NCI-H1436 treated with DMSO at 0.1 percent for 48 hours (cell line): ENCODE data around the gene SYNRG.
"Not testable (repeated sequence)": the region's sequence is repeated elsewhere in the genome, so short reads cannot be mapped to it uniquely, and the experiment has no call there.

Source experiments
- DNase-seq: peaks from one replicate; lab custom pipeline; 2025; lab: John Stamatoyannopoulos, UW

Gene SYNRG, protein sequence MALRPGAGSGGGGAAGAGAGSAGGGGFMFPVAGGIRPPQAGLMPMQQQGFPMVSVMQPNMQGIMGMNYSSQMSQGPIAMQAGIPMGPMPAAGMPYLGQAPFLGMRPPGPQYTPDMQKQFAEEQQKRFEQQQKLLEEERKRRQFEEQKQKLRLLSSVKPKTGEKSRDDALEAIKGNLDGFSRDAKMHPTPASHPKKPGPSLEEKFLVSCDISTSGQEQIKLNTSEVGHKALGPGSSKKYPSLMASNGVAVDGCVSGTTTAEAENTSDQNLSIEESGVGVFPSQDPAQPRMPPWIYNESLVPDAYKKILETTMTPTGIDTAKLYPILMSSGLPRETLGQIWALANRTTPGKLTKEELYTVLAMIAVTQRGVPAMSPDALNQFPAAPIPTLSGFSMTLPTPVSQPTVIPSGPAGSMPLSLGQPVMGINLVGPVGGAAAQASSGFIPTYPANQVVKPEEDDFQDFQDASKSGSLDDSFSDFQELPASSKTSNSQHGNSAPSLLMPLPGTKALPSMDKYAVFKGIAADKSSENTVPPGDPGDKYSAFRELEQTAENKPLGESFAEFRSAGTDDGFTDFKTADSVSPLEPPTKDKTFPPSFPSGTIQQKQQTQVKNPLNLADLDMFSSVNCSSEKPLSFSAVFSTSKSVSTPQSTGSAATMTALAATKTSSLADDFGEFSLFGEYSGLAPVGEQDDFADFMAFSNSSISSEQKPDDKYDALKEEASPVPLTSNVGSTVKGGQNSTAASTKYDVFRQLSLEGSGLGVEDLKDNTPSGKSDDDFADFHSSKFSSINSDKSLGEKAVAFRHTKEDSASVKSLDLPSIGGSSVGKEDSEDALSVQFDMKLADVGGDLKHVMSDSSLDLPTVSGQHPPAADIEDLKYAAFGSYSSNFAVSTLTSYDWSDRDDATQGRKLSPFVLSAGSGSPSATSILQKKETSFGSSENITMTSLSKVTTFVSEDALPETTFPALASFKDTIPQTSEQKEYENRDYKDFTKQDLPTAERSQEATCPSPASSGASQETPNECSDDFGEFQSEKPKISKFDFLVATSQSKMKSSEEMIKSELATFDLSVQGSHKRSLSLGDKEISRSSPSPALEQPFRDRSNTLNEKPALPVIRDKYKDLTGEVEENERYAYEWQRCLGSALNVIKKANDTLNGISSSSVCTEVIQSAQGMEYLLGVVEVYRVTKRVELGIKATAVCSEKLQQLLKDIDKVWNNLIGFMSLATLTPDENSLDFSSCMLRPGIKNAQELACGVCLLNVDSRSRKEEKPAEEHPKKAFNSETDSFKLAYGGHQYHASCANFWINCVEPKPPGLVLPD (N-terminal part only)

DNA sequence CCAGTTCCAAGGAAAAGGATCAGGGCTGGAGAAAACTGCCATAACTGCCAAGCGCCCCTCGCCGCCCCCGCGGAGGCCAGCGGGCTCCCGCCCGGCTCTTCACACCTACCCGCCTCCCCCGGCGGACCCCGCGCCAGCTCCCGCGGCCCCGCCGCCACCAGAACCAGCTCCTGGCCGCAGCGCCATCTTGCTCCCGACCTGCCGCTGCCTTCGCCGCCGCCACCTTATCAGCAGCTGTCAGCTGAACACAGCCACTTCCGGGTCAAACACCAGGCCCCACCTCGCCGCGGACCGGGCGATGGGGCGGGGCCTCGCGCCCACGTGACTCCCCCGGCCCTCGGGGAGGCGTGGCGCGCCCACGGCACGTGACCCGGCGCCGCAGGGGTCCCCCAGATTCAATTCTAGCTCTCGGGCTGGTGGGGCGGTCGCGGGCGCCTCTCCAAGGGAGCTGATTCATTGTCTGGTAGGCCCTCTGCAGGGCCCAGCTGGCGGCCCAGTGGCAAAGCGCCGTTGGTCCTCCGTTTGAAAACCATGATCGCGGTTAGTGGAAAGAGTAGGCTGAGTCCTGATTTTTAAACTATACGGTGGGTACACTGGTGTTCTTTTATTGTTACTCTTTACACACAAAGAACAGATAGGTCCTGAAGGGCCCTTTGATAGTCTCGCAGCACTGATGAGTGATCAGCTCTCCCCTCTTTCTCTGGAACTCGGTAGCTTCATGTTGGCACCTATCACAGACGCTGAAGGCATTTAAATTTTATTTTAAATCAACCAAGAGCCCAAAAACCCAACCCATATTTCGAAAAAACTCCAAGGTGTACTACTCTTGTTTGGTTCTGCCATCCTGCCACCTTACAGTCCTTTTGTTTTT is at the start of gene SYNRG:
Gene SYNRG (minus strand): TSS at position 249 of the 871 bp plus-strand sequence. CDS start 63 bp downstream, at position 186.
- peak; percentile 87 for DNase-seq

DNA sequence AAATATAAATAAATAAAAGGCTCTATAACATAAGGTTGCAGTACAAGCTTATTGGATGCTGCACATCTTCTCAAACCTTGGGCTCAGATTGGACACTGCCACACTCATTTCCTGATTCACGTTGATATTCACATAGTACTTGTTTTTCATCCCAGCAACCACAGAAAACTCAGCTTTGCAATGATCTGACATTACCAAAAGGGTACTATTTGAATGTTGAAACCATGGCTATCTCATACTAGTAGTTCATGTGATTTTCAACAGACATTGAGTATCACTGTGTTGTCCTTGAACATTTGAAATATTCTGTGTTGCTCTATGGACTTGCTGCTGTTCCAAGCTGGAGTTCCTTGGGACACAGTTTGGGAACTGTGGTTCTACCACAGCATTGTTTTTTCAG is 48.0 kb upstream of the SYNRG start:
- DNase-seq: no peak

DNA sequence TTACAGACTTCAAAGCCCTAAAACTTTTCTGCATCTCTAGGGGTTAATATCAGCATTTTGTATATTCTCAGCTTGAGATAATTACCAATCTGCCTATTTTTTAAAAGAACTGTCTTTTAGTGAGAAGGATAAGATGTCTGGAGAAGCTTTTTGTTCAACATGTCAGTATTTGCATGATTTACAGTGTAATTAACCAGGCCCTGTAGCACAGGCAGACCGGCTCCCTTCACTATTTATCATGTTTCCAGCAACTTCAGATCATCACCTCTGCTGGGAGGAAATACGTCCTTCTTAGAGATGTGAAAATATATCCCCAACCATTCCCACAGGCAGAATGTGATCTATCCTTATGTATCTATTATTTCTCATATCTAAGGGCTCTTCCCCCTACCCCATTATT is 42.6 kb upstream of the SYNRG start:
- DNase-seq: no peak

DNA sequence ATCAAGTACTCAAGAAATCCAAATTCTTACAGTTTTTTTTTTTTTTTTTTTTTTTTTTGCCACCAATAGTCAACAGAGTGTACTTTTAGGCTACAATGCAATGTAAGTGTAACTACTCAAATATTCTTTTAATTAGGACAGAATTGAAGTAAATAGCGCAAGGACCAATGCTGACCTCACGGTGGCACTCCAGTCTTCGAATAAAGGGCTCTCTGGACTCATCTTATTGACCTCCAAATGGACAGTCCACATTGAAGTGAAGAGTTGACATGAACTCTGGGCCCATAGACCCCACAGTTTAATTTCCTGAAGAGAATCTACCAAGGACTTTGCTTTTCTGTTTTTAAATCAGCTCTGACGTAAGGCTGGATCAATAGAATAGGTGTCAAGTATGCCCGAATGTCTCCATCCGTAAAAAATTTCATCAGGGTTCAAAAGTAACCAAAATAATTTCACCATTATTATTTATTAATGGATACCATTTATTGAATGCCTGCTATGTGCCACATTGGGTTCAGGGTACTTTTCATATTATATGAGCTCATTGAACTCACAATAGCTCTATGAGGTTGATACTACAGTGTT is 41.3 kb upstream of the SYNRG start:
- DNase-seq: no peak

DNA sequence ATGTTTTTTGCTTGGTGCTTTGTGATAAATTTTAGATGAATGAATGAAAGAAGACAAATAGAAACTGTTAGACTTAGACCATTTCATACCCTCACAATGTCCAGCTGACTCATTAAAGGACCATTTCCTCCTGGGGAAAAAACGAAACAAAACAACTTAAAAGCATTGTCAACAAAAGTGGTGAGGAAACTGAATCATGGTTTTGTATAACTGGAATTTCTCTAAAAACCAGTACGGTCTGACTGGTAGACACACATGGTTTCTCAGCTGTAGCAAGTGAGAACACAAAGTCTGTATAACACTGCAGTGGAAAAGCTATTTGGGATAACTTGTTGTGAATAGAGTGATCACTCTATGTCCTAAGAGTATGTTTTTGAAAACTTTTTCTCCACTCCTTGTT is 39.3 kb upstream of the SYNRG start:
- DNase-seq: no peak

DNA sequence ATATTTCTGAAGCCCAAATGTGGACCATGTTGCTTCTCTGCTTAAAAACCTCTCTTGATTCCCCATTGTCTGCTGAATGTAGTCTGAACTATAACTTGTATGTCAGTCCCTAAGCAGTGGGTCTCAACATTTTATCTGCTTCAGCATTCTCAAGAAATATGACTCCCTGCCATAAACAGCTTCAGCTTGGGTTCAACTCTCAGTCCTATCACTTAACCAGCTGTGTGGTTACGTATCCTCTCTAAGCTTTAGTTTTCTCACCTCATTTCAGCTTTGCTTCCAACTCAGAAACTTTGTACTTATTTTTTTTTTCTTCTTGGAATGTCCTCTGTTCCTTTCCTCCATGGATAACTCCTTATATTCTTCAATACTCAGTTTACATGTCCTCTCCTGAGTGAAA is 38.6 kb upstream of the SYNRG start:
- DNase-seq: no peak

DNA sequence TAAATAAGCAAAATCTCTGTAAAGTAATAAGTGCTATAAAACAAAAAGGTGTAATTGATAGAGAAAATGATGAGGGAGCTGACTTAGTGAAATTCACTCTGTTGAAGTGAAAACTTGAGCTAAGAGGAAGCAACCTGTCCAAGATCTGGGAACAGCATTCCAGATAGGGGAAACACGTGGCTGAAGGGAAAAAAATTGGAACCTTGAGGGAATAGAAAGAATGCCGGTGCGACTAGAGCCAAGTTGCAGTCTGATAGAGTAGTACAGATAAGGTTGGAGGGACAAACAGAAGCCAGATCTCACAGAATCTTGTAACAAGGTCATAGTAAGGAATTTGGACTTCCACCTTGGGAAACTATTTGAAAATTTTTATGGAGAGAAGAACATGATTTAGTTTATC is 34.7 kb upstream of the SYNRG start:
- DNase-seq: no peak

DNA sequence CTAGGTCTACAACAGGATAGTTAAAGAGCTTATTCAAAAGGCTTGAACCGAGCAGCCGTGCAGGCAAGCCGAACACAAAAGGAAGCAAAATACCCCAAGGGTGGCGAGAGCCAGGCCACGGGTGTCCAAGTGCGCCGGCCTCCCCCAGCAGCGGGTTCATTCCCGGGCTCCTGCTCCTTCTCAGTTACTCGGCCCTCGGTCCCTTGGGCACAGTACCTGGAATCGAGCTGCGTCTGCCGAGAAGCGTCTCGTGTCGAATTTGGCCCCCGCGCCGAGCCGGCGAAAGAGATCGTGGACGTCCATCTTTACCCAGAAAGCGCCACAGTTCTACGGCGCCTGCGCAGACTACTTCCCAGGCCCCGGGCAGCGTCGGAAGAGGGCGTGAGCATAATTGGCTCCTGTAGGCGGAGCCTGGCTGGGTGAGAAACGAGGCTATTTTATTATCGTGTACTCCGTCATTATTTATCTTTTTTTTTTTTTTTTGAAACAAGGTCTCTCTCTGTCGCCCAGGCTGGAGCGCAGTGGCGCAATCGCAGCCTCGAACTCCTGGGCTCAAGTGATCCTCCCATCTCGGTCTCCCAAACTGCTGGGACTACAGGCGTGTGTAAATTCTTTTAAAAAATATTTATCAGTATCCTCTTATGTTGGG is 34.0 kb upstream of the SYNRG start, which contains the start of gene DDX52:
Gene DDX52 (minus strand): TSS at position 329 of the 649 bp plus-strand sequence. CDS start 26 bp downstream, at position 303.
- DNase-seq: peak; percentile 50

DNA sequence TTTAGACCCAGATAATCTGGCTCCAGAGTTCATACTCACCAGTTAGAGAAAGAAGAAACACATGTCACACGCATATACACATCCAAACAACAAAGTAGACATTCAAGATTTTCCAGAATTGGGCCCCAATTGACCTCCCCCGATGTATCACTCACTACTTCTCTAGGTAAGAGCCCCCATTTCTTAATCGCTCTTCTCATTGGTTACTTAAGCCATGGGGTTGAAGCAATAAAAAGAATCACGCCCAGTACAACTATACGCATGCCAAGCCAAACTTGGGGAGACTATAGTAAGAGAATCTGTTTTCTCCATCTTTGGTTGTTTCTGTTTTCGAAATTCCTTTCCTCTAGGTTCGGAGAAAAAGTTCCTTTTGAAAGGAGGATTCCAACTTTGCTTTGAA is 33.5 kb upstream of the SYNRG start:
- no peak for DNase-seq

DNA sequence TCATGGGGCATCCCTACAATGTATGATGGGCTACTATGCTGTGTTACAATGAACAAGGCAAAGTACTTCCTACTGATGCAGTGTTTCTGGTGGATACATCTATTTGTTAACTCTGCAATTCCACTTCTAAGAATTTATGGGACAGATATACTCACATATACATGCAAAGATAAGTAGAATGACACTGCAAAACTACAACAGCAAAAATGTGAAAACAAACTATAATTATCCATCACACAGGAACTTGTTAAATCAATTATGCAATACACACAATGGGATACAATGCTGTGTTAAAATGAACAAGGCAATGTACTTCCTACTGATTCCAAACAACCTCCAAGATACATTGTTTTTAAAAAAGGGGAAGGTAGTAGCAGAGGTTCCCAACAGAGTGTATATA is 30.8 kb upstream of the SYNRG start:
- DNase-seq: no peak

DNA sequence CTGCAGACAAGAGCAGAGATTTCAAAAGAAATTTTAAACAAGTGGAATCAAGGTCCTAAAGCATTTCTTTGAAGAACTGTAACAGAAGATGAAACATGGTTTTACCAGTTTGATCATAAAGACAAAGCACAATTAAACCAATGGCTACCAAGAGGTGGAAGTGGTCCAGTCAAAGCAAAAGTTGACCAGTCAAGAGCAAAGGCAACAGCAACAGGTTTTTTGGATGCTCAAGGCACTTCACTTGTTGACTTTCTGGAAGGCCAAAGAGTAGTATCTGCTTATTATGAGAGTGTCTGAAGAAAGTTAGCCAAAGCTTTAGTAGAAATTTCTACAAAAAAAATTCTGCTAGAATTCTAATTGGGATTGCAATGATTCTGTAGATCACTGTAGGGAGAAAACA is 28.7 kb upstream of the SYNRG start:
- no peak for DNase-seq

DNA sequence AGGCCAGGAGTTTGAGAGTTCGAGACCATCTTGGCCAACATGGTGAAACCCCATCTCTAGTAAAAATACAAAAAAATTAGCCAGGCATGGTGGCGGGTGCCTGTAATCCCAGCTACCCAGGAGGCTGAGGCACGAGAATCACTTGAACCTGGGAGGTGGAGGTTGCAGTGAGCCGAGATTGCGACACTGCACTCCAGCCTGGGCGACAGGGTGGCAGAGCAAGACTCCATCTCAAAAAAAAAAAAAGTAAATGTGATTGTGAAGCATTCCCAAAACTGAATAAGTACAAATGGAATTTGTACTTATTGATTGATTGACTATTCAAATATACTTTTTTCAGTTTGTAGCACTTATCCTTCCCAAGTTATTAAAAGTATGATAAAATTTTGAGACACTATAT is 7.2 kb upstream of the SYNRG start:
- not testable (repeated sequence) for DNase-seq

DNA sequence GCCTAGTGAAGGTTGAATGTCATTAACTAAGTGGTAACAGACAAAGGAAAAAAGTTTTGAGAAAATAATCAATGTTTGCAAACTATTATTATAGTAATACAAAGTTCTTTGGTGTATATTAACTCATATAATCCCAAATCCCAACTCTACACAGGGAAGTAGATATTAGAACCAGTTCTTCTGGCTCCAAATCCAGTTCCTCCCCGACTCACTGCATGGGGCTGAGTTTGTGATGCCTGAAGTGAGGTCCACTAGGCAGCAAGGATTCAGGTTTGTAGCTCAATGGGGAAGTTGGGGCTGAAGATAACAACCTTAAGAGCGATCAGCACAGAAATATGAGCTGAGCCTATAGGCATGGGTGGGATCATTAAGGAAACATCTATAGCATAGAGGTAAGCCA is 5.6 kb upstream of the SYNRG start:
- no peak for DNase-seq

DNA sequence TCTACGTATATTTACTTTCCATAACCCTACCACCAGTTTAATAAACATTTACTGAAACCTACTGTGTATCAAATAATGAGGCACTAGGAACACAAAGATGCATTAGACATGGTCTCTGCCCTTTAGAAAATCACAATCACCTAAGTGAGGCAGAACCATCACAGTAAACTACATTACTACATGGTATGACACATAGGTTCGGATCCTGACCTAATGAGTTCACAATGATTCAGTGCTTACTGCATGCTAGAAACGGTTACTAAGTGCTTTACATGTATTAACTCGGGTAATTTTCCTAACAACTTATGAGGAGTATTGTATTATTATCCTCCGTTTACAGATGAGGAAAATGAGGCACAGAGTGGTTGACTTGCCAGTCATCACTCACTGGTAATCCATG is 5.2 kb upstream of the SYNRG start:
- DNase-seq: no peak

DNA sequence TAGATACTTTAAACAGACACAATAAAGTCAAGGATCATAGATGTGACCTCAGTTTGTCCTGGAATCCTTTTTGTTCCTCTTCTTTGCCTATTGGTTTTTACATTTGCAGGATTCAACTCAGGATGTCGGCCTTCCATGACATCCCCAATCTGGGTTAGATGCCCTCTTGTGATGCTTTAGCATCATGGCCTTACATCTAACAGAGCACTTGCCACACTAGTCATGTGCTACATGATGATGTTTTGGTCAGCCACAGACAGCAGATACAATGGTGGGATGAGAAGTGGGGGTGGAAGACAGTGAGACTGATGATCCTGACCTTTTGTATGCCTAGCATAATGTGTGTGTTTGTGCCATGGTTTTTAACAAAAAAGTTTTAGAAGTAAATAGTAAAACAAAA is 1.8 kb upstream of the SYNRG start:
- no peak for DNase-seq

DNA sequence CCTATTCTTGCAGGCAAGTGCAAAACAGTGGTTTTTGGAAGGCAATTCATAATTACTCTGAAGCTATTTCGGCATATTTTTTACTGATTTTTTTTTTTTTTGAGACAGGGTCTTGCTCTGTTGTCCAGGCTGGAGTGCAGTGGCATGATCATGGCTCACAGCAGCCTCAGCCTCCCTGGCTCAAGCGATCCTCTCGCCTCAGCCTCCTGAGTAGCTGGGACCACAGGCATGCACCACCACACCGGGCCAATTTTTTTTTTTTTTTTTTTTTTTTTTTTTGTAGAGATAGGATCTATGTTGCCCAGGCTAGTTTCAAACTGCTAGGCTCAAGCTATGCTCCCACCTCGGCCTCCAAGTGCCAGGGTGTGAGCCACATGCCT is 813 bp upstream of the SYNRG start:
- DNase-seq: not testable (repeated sequence)

DNA sequence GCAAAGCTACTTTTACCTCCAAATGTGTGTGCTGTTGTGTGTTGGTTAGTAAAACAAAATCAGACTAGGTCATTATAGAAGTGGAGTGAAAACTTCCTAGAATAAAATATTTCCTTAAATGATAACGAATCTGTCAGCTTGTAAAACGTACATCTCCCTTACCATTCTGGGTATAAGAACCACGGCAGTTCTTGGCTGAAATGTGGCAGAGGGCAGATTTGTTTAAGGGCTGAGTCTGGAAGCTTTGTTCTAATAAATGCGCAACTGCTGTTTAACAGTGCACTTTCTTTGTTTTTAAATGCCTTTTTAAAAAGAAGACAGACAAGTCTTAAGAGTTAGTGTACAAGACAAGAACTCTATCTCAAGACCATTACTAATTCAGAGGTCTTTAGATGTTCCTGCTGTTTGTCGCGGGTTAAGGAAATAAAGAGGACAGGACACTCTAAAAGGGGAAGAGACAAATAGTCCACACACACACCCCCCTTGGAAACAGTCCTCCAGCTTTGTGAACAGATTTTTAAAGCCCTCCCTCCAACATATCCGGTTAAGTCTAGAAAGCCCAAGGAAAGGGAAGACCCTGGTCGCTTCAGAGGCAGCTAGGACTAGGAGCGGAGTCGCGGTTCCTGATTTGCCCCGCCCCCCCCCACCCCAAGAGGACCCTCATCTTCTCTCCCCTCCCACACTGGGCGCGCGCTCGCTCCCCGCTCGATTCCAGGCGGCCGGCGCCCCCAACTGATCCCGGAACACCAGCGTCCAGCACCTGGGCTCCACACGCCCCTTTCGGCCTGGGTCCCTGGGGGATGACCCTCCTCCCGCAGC is 658 bp downstream of the SYNRG start:
- DNase-seq: no peak

DNA sequence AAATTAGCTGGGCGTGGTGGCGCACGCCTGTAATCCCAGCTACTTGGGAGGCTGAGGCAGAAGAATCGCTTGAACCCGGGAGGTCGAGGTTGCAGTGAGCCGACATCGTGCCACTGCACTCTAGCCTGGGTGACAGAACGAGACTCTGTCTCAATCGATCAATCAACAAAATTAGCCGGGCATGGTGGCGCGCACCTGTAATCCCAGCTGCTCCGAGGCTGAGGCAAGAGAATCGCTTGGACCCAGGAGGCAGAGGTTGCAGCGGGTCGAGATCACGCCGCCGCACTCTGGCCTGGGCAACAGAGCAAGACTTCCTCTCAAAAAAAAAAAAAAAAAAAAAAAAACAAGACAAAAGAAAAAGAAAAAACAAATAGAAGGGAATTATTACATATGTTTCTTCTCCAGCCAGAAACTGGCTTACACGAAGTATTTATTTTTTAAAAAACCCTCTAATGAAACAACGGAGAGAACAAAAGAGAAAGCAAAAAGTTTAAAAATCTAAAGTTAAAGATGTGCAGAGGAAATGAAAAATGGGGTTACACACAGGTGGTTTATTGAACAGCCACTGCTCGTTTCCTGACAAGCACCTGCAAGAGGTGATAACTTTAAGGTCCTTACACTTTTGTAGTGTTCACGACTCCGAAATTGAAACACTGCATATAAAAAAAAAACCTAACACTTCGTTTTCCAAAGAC is 1.4 kb downstream of the SYNRG start:
- DNase-seq: no peak
